HepG2 (cell line): Measurements from ENCODE around the gene FBXO10. TPM values are rescaled to one million over a fixed set of nuclear protein-coding genes. Genes with fewer than 3 reads are reported as not detected.

ENCODE experiments used
- ATAC-seq: fragments of 200-7000 bp; cut with Tn5 transposase; 3 replicates; pipeline ENCODE4 v1.9.1; 2020; ENCODE audit warnings: mild to moderate bottlenecking, moderate library complexity
- BruUV-seq: library from RNA; stranded (reverse); fragments of 400-500 nt; replicated peaks from 2 replicates; lab custom pipeline; 2021; lab: Mats Ljungman, UMichigan
- CTCF ChIA-PET: fragments of 300-600 bp; formaldehyde crosslinking; extraction: SDS; loops from one replicate; lab custom pipeline; 2021; ENCODE audit warnings: low total read pairs, inconsistent platforms, low intra/inter-chr PET ratio; lab: Yijun Ruan, JAX
- POLR2A ChIA-PET: fragments of 350-600 bp; sonication (Branson Sonifier 250); formaldehyde crosslinking; loops from one replicate; lab custom pipeline; 2020; ENCODE audit warnings: antibody characterized with exemption, inconsistent platforms; lab: Yijun Ruan, JAX
- DNase-seq: peaks from one replicate; pipeline ENCODE4 v3.0.0-alpha.2; 2015; ENCODE audit warnings: low spot score
- FAIRE-seq: peaks from 3 replicates; lab custom pipeline; 2011; peaks lifted over from hg19 to GRCh38; lab: Jason Lieb, UNC
- H2AFZ ChIP-seq: one replicate; pipeline ENCODE4 v1.6.1; 2011; ENCODE audit warnings: low read length, inconsistent platforms
- H3K27ac ChIP-seq: fragments of 300-600 bp; 3 replicates; pipeline ENCODE4 v1.8.0; 2011; ENCODE audit warnings: mixed run types, mild to moderate bottlenecking, mixed read lengths, low read length, inconsistent platforms; ENCODE audit not compliant: insufficient read depth; ENCODE audit errors: extremely low read length
- H3K27me3 ChIP-seq, 2 experiments: fragments of 200-600 bp in 1 of 2; 2 replicates in 1 of 2; 3 replicates in 1 of 2; pipeline versions ENCODE4 v1.6.0 to v1.8.0; 2011; ENCODE audit warnings: low read length in 2 of 2, mild to moderate bottlenecking in 2 of 2, moderate library complexity in 2 of 2, inconsistent platforms in 1 of 2; ENCODE audit not compliant: insufficient read depth in 2 of 2, control insufficient read depth in 1 of 2
- H3K36me3 ChIP-seq, 2 experiments: fragments of 200-600 bp in 1 of 2; replicated peaks in 1 of 2; 2 replicates in 1 of 2; 3 replicates in 1 of 2; pipeline versions ENCODE4 v1.5.1 to v1.8.0; 2011; ENCODE audit warnings: low read length in 2 of 2, inconsistent platforms in 1 of 2; ENCODE audit not compliant: insufficient read depth in 2 of 2, control insufficient read depth in 1 of 2
- H3K4me1 ChIP-seq: 2 replicates; pipeline ENCODE4 v1.5.1; 2012; ENCODE audit warnings: low read length, inconsistent platforms; ENCODE audit not compliant: insufficient read depth
- H3K4me2 ChIP-seq: 2 replicates; pipeline ENCODE4 v1.6.0; 2011; ENCODE audit warnings: low read depth, low read length, inconsistent platforms
- H3K4me3 ChIP-seq, 3 experiments: fragments of 200-600 bp in 1 of 3; sonication (generic), shearing (Covaris generic) in 1 of 3; replicated peaks in 1 of 3; 2 replicates each; pipeline ENCODE4 v1.5.1; 2011 to 2016; ENCODE audit warnings: low read length in 3 of 3, inconsistent platforms in 2 of 3, low read depth in 2 of 3, mild to moderate bottlenecking in 2 of 3, control low read depth in 1 of 3, mixed read lengths in 1 of 3; ENCODE audit not compliant: insufficient read depth in 1 of 3
- H3K79me2 ChIP-seq: one replicate; pipeline ENCODE4 v1.6.1; 2011; ENCODE audit warnings: low read length, inconsistent platforms; ENCODE audit not compliant: insufficient read depth
- H3K9ac ChIP-seq: 2 replicates; pipeline ENCODE4 v1.6.0; 2011; ENCODE audit warnings: mild to moderate bottlenecking, low read depth, low read length, inconsistent platforms; ENCODE audit not compliant: insufficient read depth
- H3K9me3 ChIP-seq: 2 replicates; pipeline ENCODE4 v1.5.1; 2012; ENCODE audit warnings: mild to moderate bottlenecking, low read length
- H4K20me1 ChIP-seq: 2 replicates; pipeline ENCODE4 v1.6.0; 2011; ENCODE audit warnings: inconsistent platforms, mild to moderate bottlenecking, low read length, moderate library complexity; ENCODE audit not compliant: insufficient read depth
- BCL6 ChIP-seq: IDR thresholded peaks from 2 replicates; pipeline ENCODE4 v1.6.1; 2016; ENCODE audit warnings: missing genetic modification reagents, missing compliant biosample characterization
- HNF4A ChIP-seq: sonication (generic); formaldehyde crosslinking; IDR thresholded peaks from 2 replicates; pipeline ENCODE4 v1.4.0; 2020; ENCODE audit warnings: missing genetic modification reagents
- NR2F6 ChIP-seq, 2 experiments: IDR thresholded peaks; 2 replicates each; pipeline ENCODE4 v1.6.1; 2016; ENCODE audit warnings: antibody characterized with exemption in 1 of 2, mild to moderate bottlenecking in 1 of 2
- PBX3 ChIP-seq: sonication (generic); formaldehyde crosslinking; IDR thresholded peaks from 2 replicates; pipeline ENCODE4 v1.8.1; 2023; ENCODE audit warnings: missing genetic modification reagents, inconsistent platforms, borderline replicate concordance
- STAG1 ChIP-seq: sonication (generic); formaldehyde crosslinking; IDR thresholded peaks from 2 replicates; pipeline ENCODE4 v1.4.0; 2020; ENCODE audit warnings: missing genetic modification reagents
- ZMYM4 ChIP-seq: sonication (generic); formaldehyde crosslinking; IDR thresholded peaks from 2 replicates; pipeline ENCODE4 v1.8.1; 2023; ENCODE audit warnings: mild to moderate bottlenecking, missing genetic modification reagents
- ZNF501 ChIP-seq: sonication (generic); formaldehyde crosslinking; IDR thresholded peaks from 2 replicates; pipeline ENCODE4 v1.5.1; 2020; ENCODE audit warnings: mild to moderate bottlenecking, moderate library complexity, missing genetic modification reagents
- ZNF703 ChIP-seq: sonication (generic); formaldehyde crosslinking; IDR thresholded peaks from 2 replicates; pipeline ENCODE4 v1.5.1; 2020; ENCODE audit warnings: missing genetic modification reagents, mild to moderate bottlenecking, moderate library complexity, borderline replicate concordance
- ZSCAN31 ChIP-seq: sonication (generic); formaldehyde crosslinking; IDR thresholded peaks from 2 replicates; pipeline ENCODE4 v1.5.0; 2020; ENCODE audit warnings: low read depth, mild to moderate bottlenecking, missing genetic modification reagents
- ZUFSP ChIP-seq: sonication (generic); formaldehyde crosslinking; IDR thresholded peaks from 2 replicates; pipeline ENCODE4 v1.9.0; 2021; ENCODE audit warnings: missing genetic modification reagents, mild to moderate bottlenecking, borderline replicate concordance
- WGBS: methylation state at CpG from one replicate; pipeline ENCODE4 v1.1.6; 2017; ENCODE audit warnings: low lambda C conversion rate; 5-methylcytosine and 5-hydroxymethylcytosine counted together
- in situ Hi-C: cut with HindIII; loops from 2 replicates; pipeline ENCODE4 v1.10.0; 2017; ENCODE audit warnings: low pct_unique_long_range_greater_than_20kb; ENCODE audit not compliant: extremely low pct_ligation_motif_present
- intact Hi-C: fragments of 100-400 bp; cut with micrococcal nuclease; formaldehyde crosslinking; loops from one replicate; pipeline ENCODE4 v1.10.0; 2022; ENCODE audit not compliant: unreplicated experiment
- polyA plus RNA-seq, 8 experiments: library from polyadenylated mRNA; depleted of rRNA in 3 of 8; stranded (reverse) in 7 of 8; unstranded in 1 of 8; fragments of >200 nt; fragmentation: Illumina TruSeq in 4 of 8; extraction: Trizol in 4 of 8; gene quantifications; 2 replicates each; pipeline versions ENCODE4 v1.2.1 to v1.2.3, GENCODE V29; 2011 to 2016; ENCODE audit warnings: low read depth in 4 of 8, missing spikeins in 1 of 8, mixed read lengths in 1 of 8; ENCODE audit not compliant: insufficient read depth in 1 of 8
- total RNA-seq, 5 experiments: library from RNA; depleted of rRNA; stranded (reverse); fragments of >200 nt; fragmentation: Illumina TruSeq; extraction: Trizol; gene quantifications; 2 replicates each; pipeline ENCODE4 v1.2.3, GENCODE V29; 2016; ENCODE audit warnings: low read depth in 1 of 5
- TF ChIP-seq, protein P1 (sequence below): sonication (generic); formaldehyde crosslinking; conservative IDR thresholded peaks from 2 replicates; pipeline ENCODE4 v1.4.0; 2020; ENCODE audit warnings: missing genetic modification reagents
- TF ChIP-seq, protein P2 (sequence below): conservative IDR thresholded peaks from 2 replicates; pipeline ENCODE4 v1.6.1; 2018; ENCODE audit warnings: missing genetic modification reagents
- TF ChIP-seq, protein P3 (sequence below): sonication (generic); formaldehyde crosslinking; IDR thresholded peaks from 2 replicates; pipeline ENCODE4 v1.5.1; 2020; ENCODE audit warnings: mild to moderate bottlenecking, missing genetic modification reagents

Gene FBXO10
- total and polyA plus RNA-seq, 2 of the 13 experiments (the other 11 are each of a cell fraction or from before 2014, with no cell fraction given), result 3.1 to 5.1 TPM

DNA sequence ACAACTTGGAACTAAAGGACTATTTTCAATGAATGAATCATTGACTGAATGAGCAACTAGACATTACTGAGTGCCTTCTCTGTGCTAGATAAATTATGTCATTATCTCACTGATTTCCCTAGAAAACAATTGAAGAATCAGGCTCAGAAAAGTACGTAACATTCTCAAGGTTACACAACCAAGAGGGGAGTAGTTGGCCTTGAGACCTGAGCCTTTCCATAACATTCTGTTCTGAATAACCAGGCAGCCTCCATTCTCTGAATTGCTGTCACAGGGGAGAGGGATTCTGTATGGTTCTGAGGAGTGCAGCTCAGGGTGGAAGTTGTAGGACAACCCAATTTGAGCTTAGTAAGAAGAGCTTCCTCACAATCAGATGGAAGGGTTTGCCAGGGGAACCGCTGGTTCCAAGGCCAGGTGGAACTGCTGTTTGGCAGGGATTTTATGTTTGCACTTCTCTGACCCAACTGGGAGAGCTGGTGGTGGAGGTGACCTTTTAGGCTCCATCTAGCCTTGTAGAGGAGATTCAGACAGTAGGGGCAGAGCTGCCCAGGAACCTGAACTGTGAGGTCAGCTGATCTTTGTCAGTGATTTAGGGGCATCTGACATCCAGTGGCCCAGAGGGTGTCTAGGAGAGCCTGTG lies 74.1 kb downstream of the FBXO10 start:
- Histone ChIP-seq H3K4me3 (no peak overlapping the region), H2AFZ (no peak overlapping the region), H3K79me2 (no peaks in the 10 kb centered on the region), H3K27me3 (no peaks in the 10 kb centered on the region), H3K9ac (0 out of 2 replicates have a peak overlapping the region, but pooled peaks have one; percentile 9), H3K4me1 (peaks cover 40% of the 10 kb centered on the region), H3K27ac (peak overlapping the region; percentile 45), H3K9me3 (no peaks in the 10 kb centered on the region), H4K20me1 (no peaks in the 10 kb centered on the region), H3K4me2 (no peak overlapping the region), H3K36me3 (peaks cover 19 to 63% of the 10 kb centered on the region in 2 experiments)
- POLR2A ChIA-PET, result interaction anchor here (1.2 to 1.6 kb wide), 2 partner anchors 15 to 37 kb away, joined by 5 to 6 read pairs; partner anchors contain the start of gene ZBTB5
- in situ Hi-C loops, result no loop called here
- DNase-seq (peak; percentile 27), FAIRE-seq (no peak), ATAC-seq (peak; percentile 72)
- intact Hi-C loops, result no loop called here
- CTCF ChIA-PET, result no interaction called here
- WGBS, result 59% methylated on average over 2 of the region's 2 CpGs
- no TSS peak for BruUV-seq
- peak; percentile 86 for TF ChIP-seq BCL6 (CRISPR knock-in tag)
- TF ChIP-seq, protein P1, sequence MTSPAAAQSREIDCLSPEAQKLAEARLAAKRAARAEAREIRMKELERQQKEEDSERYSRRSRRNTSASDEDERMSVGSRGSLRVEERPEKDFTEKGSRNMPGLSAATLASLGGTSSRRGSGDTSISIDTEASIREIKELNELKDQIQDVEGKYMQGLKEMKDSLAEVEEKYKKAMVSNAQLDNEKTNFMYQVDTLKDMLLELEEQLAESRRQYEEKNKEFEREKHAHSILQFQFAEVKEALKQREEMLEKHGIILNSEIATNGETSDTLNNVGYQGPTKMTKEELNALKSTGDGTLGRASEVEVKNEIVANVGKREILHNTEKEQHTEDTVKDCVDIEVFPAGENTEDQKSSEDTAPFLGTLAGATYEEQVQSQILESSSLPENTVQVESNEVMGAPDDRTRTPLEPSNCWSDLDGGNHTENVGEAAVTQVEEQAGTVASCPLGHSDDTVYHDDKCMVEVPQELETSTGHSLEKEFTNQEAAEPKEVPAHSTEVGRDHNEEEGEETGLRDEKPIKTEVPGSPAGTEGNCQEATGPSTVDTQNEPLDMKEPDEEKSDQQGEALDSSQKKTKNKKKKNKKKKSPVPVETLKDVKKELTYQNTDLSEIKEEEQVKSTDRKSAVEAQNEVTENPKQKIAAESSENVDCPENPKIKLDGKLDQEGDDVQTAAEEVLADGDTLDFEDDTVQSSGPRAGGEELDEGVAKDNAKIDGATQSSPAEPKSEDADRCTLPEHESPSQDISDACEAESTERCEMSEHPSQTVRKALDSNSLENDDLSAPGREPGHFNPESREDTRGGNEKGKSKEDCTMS, result no peak
- TF ChIP-seq ZMYM4 (CRISPR knock-in tag), result no peak
- no peak for TF ChIP-seq ZNF703 (CRISPR knock-in tag)
- TF ChIP-seq ZUFSP (CRISPR knock-in tag), result no peak
- TF ChIP-seq ZNF501, result peak; percentile 25; the same call in 1 of the 2 replicates
- no peak for TF ChIP-seq STAG1
- TF ChIP-seq PBX3 (CRISPR knock-in tag), result no peak
- TF ChIP-seq, protein P2, sequence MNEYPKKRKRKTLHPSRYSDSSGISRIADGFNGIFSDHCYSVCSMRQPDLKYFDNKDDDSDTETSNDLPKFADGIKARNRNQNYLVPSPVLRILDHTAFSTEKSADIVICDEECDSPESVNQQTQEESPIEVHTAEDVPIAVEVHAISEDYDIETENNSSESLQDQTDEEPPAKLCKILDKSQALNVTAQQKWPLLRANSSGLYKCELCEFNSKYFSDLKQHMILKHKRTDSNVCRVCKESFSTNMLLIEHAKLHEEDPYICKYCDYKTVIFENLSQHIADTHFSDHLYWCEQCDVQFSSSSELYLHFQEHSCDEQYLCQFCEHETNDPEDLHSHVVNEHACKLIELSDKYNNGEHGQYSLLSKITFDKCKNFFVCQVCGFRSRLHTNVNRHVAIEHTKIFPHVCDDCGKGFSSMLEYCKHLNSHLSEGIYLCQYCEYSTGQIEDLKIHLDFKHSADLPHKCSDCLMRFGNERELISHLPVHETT (CRISPR knock-in tag), result no peak
- no peak for TF ChIP-seq ZSCAN31 (CRISPR knock-in tag)
- TF ChIP-seq, protein P3, sequence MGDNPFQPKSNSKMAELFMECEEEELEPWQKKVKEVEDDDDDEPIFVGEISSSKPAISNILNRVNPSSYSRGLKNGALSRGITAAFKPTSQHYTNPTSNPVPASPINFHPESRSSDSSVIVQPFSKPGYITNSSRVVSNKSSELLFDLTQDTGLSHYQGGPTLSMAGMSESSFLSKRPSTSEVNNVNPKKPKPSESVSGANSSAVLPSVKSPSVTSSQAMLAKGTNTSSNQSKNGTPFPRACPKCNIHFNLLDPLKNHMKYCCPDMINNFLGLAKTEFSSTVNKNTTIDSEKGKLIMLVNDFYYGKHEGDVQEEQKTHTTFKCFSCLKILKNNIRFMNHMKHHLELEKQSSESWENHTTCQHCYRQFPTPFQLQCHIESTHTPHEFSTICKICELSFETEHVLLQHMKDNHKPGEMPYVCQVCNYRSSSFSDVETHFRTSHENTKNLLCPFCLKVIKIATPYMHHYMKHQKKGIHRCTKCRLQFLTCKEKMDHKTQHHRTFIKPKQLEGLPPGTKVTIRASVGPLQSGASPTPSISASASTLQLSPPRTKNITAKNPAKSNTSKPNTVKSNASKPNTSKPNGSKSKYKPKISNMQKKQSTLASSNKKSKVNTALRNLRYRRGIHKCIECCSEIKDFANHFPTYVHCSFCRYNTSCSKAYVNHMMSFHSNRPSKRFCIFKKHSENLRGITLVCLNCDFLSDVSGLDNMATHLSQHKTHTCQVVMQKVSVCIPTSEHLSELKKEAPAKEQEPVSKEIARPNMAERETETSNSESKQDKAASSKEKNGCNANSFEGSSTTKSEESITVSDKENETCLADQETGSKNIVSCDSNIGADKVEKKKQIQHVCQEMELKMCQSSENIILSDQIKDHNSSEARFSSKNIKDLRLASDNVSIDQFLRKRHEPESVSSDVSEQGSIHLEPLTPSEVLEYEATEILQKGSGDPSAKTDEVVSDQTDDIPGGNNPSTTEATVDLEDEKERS (CRISPR knock-in tag), result no peak
- TF ChIP-seq HNF4A (CRISPR knock-in tag), result 0 out of 2 replicates have a peak, but pooled peaks have one; percentile 11
- TF ChIP-seq NR2F6 (IDR thresholded peaks at IDR 0.05), result no peak
- 0 out of 2 replicates have a peak, but pooled peaks have one; percentile 10 for TF ChIP-seq NR2F6 (CRISPR knock-in tag; IDR thresholded peaks at IDR 0.05)
